ENCODE measurements around the gene UNC45B. TPM values are rescaled to one million over a fixed set of nuclear protein-coding genes. Genes with fewer than 3 reads are reported as not detected.
"Not testable (repeated sequence)": the region's sequence is repeated elsewhere in the genome, so short reads cannot be mapped to it uniquely, and the experiment has no call there.

Gene UNC45B
- total and polyA plus RNA-seq, 7 experiments from 2014 or later, result 0.10 to 0.62 (median 0.22) TPM

DNA sequence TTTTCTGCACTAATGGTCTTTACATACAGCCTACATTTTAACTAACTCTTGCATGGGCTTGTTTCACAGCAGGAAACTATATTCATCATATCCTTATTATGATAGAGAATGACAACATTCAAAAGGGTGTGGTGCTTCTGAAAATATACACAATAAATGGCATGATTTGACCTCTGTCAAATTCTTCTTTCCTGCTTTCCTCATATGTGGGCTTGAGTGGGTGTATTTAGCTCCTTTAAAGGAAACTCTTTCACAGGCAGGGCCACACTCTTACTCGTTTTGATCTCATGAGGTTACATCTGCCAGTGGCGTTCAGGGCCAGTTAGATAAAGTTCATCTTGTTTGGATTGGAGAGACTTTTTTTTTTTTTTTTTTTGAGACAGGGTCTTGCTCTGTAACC is 40.5 kb downstream of the UNC45B start:
- Histone ChIP-seq H3K4me3 (ENCODE audit: low read length) (no peak overlapping the region), H3K36me3 (ENCODE audit: control insufficient read depth in 2 of 3, insufficient read depth in 3 of 3, low read length in 3 of 3) (no peaks in the 10 kb centered on the region), H3K27ac (ENCODE audit: low read depth, low read length) (peak overlapping the region; percentile 52), H3K4me1 (ENCODE audit: control insufficient read depth in 2 of 2, insufficient read depth in 2 of 2, low read length in 2 of 2) (peaks cover 14 to 50% of the 10 kb centered on the region in 2 donors), H3K27me3 (ENCODE audit: control insufficient read depth in 2 of 2, insufficient read depth in 2 of 2, low read length in 2 of 2) (no peaks in the 10 kb centered on the region), H3K9me3 (ENCODE audit: control insufficient read depth in 2 of 3, low read length in 3 of 3) (no peaks in the 10 kb centered on the region)
- H3K27ac Mint-ChIP-seq, result peak overlapping the region; percentile 77 to 94 (median 90)
- ATAC-seq, result peak; percentile 37
- peaks cover 0 to 5% (median 0%) of the 10 kb centered on the region in 11 donors for H3K9me3 Mint-ChIP-seq
- intact Hi-C loops (cut with micrococcal nuclease), result loop anchor here in 1 of 2 donors (1.0 kb wide), 2 partner anchors 12 to 26 kb away; no protein-coding TSS in a partner anchor
- H3K36me3 Mint-ChIP-seq, result peaks cover 0 to 15% (median 0%) of the 10 kb centered on the region in 5 donors
- H3K4me1 Mint-ChIP-seq, result peaks cover 44 to 94% (median 77%) of the 10 kb centered on the region in 7 donors
- DNase-seq, result peak in 6 of 9 donors; percentile 35 to 70 (median 46)
- ChIA-PET CTCF (interaction anchor here (0.6 to 1.5 kb wide), 4 partner anchors 25 to 61 kb away, joined by 3 to 8 read pairs (median 4); no protein-coding TSS in a partner anchor), POLR2A (interaction anchor here (0.5 to 5.1 kb wide), 14 partner anchors 9 to 348 kb away, joined by 3 to 57 read pairs (median 4); partner anchors contain the start of gene SLFN5)
- peaks cover 0 to 4% (median 0%) of the 10 kb centered on the region in 5 donors for H3K27me3 Mint-ChIP-seq
- H3K4me3 Mint-ChIP-seq, result peak overlapping the region; percentile 49 to 84 (median 72)

DNA sequence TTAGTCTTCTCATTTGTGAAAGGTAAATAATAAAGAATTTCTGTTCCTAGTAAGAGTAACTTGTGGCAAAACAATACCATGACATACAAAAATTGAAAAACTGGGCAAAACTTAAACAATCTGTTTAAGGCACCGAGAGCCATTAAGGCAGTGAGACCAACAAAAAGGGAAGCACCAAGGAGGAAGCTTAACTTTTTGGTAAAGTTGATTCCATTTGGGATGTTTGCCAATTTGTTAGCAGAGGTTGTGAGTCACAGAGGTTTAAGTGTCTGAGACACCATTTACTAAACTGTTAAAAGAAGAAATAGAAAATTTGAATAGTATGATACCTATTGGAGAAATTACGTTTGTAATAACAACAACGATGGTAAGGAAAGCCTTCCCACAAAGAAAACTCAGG is 41.7 kb downstream of the UNC45B start:
- Mint-ChIP-seq H3K4me1 (peaks cover 44 to 91% (median 72%) of the 10 kb centered on the region in 7 donors), H3K27me3 (peaks cover 0 to 4% (median 0%) of the 10 kb centered on the region in 5 donors)
- CTCF ChIA-PET, result interaction anchor here (0.6 kb wide), 1 partner anchor 620 kb away, joined by 3 read pairs; the partner anchor contains the start of gene TAF15

DNA sequence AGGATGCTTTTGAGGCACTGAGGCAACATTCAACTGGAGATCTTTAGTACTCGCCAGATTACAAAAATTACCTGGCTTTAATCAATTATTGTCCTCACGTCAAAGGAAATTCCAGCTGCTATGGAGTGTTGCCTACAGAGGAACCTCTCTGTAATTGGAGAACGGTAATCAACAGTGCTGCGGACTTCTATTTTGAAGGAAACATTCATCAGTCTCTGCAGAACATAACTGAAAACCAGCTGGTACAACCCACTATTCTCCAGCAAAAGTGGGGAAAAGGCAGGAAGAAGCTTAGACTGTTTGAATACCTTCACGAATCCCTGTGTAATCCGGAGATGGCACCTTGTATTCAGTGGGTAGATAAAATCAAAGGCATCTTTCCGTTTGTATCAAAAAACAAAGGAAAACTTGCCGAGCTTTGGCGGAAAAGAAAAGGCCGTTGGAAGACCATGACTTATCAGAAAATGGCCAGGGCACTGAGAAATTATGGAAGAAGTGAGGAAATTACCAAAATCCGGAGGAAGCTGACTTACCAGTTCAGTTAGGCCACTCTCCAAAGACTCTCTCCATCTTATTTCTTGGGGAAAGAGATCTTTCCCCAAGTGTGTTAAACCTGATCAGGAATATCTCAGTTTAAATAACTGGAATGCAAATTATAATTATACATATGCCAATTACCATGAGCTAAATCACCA is 43.5 kb downstream of the UNC45B start:
- Histone ChIP-seq H3K4me1 (ENCODE audit: control insufficient read depth in 2 of 2, insufficient read depth in 2 of 2, low read length in 2 of 2) (peaks cover 14 to 49% of the 10 kb centered on the region in 2 donors), H3K9me3 (ENCODE audit: control insufficient read depth in 2 of 3, low read length in 3 of 3) (no peaks in the 10 kb centered on the region), H3K27ac (ENCODE audit: low read depth, low read length) (no peak overlapping the region), H3K4me3 (ENCODE audit: low read length) (no peak overlapping the region), H3K36me3 (ENCODE audit: control insufficient read depth in 2 of 3, insufficient read depth in 3 of 3, low read length in 3 of 3) (no peaks in the 10 kb centered on the region), H3K27me3 (ENCODE audit: control insufficient read depth in 2 of 2, insufficient read depth in 2 of 2, low read length in 2 of 2) (no peaks in the 10 kb centered on the region)
- peaks cover 0 to 5% (median 0%) of the 10 kb centered on the region in 5 donors for H3K27me3 Mint-ChIP-seq
- peaks cover 0 to 17% (median 0%) of the 10 kb centered on the region in 5 donors for H3K36me3 Mint-ChIP-seq
- H3K4me1 Mint-ChIP-seq, result peaks cover 40 to 82% (median 60%) of the 10 kb centered on the region in 7 donors
- intact Hi-C loops (cut with micrococcal nuclease), result no loop called here
- DNase-seq (no peak), ATAC-seq (no peak)
- H3K4me3 Mint-ChIP-seq, result peak overlapping the region in 1 of 10 donors; percentile 8
- ChIA-PET CTCF (interaction anchor here (1.0 to 1.3 kb wide), 3 partner anchors 23 to 347 kb away, joined by 3 to 6 read pairs (median 4); no protein-coding TSS in a partner anchor), POLR2A (interaction anchor here (1.5 to 5.1 kb wide), 5 partner anchors 12 to 50 kb away, joined by 4 to 57 read pairs (median 7); partner anchors contain the start of gene SLFN5)
- H3K9me3 Mint-ChIP-seq, result peaks cover 0 to 7% (median 0%) of the 10 kb centered on the region in 11 donors
- H3K27ac Mint-ChIP-seq, result peak overlapping the region in 3 of 9 donors; percentile 14 to 78 (median 32)

More for the DNA sequence above, 41.7 kb downstream of the UNC45B start:
- Mint-ChIP-seq H3K4me3 (peak overlapping the region in 9 of 10 donors; percentile 45 to 84 (median 68)), H3K9me3 (peaks cover 0 to 5% (median 0%) of the 10 kb centered on the region in 11 donors), H3K36me3 (peaks cover 0 to 18% (median 0%) of the 10 kb centered on the region in 5 donors), H3K27ac (peak overlapping the region in 7 of 9 donors; percentile 6 to 94 (median 89))
- H3K27ac ChIP-seq (ENCODE audit: low read depth, low read length), result no peak overlapping the region
- POLR2A ChIA-PET, result interaction anchor here (0.8 to 5.1 kb wide), 7 partner anchors 13 to 347 kb away, joined by 3 to 57 read pairs (median 5); partner anchors contain the start of gene SLFN5
- ATAC-seq (no peak), DNase-seq (no peak)
- H3K4me1 ChIP-seq (ENCODE audit: control insufficient read depth in 2 of 2, insufficient read depth in 2 of 2, low read length in 2 of 2), result peaks cover 14 to 53% of the 10 kb centered on the region in 2 donors
- no peaks in the 10 kb centered on the region for H3K27me3 ChIP-seq (ENCODE audit: control insufficient read depth in 2 of 2, insufficient read depth in 2 of 2, low read length in 2 of 2)
- no peaks in the 10 kb centered on the region for H3K36me3 ChIP-seq (ENCODE audit: control insufficient read depth in 2 of 3, insufficient read depth in 3 of 3, low read length in 3 of 3)
- H3K4me3 ChIP-seq (ENCODE audit: low read length), result no peak overlapping the region
- H3K9me3 ChIP-seq (ENCODE audit: control insufficient read depth in 2 of 3, low read length in 3 of 3), result no peaks in the 10 kb centered on the region
- intact Hi-C loops (cut with micrococcal nuclease), result no loop called here

DNA sequence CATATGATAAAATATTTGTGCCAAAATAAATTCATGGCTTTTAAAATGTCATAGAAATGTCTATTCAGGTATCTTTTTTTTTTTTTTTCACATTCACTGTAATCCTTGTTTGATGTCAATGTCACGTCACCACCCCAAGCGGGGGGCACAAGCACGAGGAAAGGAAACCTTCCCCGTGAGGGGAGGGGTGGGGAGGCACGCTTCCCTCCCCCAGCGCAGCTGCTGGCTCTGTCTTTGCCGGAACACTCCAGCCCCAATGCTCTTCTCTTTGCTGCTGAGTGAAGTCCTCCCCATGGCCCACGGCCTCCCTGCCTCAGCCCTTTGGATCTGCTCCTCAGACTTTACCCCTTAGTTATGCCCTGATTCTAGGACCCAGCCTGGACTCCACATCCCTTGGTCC is 45.1 kb downstream of the UNC45B start:
- Mint-ChIP-seq H3K27ac (peak overlapping the region in 8 of 9 donors; percentile 78 to 91 (median 86)), H3K4me3 (peak overlapping the region in 9 of 10 donors; percentile 60 to 79 (median 71)), H3K9me3 (peaks cover 0 to 8% (median 0%) of the 10 kb centered on the region in 11 donors), H3K36me3 (peaks cover 0 to 18% (median 0%) of the 10 kb centered on the region in 5 donors), H3K27me3 (peaks cover 0 to 9% (median 0%) of the 10 kb centered on the region in 5 donors), H3K4me1 (peaks cover 29 to 75% (median 50%) of the 10 kb centered on the region in 7 donors)
- ChIA-PET CTCF (no interaction called here), POLR2A (interaction anchor here (0.6 kb wide), 1 partner anchor 113 kb away, joined by 3 read pairs; no protein-coding TSS in a partner anchor)
- Histone ChIP-seq H3K9me3 (ENCODE audit: control insufficient read depth in 2 of 3, low read length in 3 of 3) (no peaks in the 10 kb centered on the region), H3K36me3 (ENCODE audit: control insufficient read depth in 2 of 3, insufficient read depth in 3 of 3, low read length in 3 of 3) (no peaks in the 10 kb centered on the region), H3K4me1 (ENCODE audit: control insufficient read depth in 2 of 2, insufficient read depth in 2 of 2, low read length in 2 of 2) (peaks cover 10 to 33% of the 10 kb centered on the region in 2 donors), H3K4me3 (ENCODE audit: low read length) (no peak overlapping the region), H3K27ac (ENCODE audit: low read depth, low read length) (no peak overlapping the region), H3K27me3 (ENCODE audit: control insufficient read depth in 2 of 2, insufficient read depth in 2 of 2, low read length in 2 of 2) (no peaks in the 10 kb centered on the region)
- DNase-seq (peak in 4 of 9 donors; percentile 39 to 44 (median 42)), ATAC-seq (peak; percentile 37)
- intact Hi-C loops (cut with micrococcal nuclease), result no loop called here

DNA sequence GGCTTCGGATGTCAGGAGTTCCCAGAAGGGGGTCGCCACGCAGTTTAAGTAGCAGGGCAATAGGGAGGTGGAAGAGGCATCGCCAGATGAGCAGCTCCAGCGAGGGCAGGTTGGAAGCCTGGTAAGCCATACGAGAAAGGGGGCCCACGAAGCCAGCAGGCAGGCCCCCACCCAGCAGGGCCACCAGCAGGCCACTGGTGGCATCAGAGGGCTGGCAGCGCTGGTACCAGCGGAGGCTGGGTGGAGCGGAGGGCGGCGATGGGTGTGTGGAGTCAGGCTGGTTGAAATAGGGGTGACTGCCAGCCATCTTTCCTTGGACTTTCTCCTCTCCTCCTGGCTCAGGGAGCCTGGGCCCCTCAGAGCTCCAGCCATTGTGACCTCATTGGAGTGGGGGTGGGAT is 46.4 kb downstream of the UNC45B start, which contains the start of gene SLC35G3:
TSS of gene SLC35G3 (minus strand) at position 393 of the 400 bp plus-strand sequence. CDS start at position 307, 86 bp downstream.
- H3K4me1 ChIP-seq (ENCODE audit: control insufficient read depth in 2 of 2, insufficient read depth in 2 of 2, low read length in 2 of 2), result peaks cover 0 to 20% of the 10 kb centered on the region in 2 donors
- intact Hi-C loops (cut with micrococcal nuclease); H3K27me3 ChIP-seq (ENCODE audit: control insufficient read depth in 2 of 2, insufficient read depth in 2 of 2, low read length in 2 of 2); ATAC-seq; H3K36me3 ChIP-seq (ENCODE audit: control insufficient read depth in 2 of 3, insufficient read depth in 3 of 3, low read length in 3 of 3); H3K9me3 Mint-ChIP-seq; H3K27ac ChIP-seq (ENCODE audit: low read depth, low read length); CTCF ChIA-PET; H3K9me3 ChIP-seq (ENCODE audit: control insufficient read depth in 2 of 3, low read length in 3 of 3); H3K4me3 ChIP-seq (ENCODE audit: low read length); DNase-seq: not testable (repeated sequence)
- Mint-ChIP-seq H3K27ac (peak within 1 kb of the TSS in 8 of 9 donors; percentile 78 to 91 (median 86)), H3K4me1 (peaks cover 19 to 63% (median 37%) of the 10 kb centered on the region in 7 donors), H3K36me3 (peaks cover 0 to 24% (median 0%) of the 10 kb centered on the region in 5 donors), H3K27me3 (peaks cover 0 to 11% (median 0%) of the 10 kb centered on the region in 5 donors), H3K4me3 (peak within 1 kb of the TSS in 8 of 10 donors; percentile 1 to 78 (median 69))
- POLR2A ChIA-PET, result interaction anchor here (0.7 to 0.8 kb wide), 2 partner anchors 15 to 47 kb away, joined by 3 read pairs; no protein-coding TSS in a partner anchor

DNA sequence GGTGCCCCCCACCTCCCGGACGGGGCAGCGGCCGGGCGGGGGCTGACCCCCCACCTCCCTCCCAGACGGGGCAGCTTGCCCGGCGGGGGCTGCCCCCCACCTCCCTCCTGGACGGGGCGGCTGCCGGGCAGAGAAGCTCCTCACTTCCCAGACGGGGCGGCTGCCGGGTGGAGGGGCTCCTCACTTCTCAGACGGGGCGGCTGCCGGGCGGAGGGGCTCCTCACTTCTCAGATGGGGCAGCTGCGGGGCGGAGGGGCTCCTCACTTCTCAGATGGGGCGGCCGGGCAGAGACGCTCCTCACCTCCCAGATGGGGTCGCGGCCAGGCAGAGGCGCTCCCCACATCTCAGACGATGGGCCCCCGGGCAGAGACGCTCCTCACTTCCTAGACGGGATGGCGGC is 47.4 kb downstream of the UNC45B start:
- DNase-seq; CTCF ChIA-PET; H3K4me3 ChIP-seq (ENCODE audit: low read length); H3K27ac Mint-ChIP-seq; H3K27me3 ChIP-seq (ENCODE audit: control insufficient read depth in 2 of 2, insufficient read depth in 2 of 2, low read length in 2 of 2); intact Hi-C loops (cut with micrococcal nuclease); H3K9me3 ChIP-seq (ENCODE audit: control insufficient read depth in 2 of 3, low read length in 3 of 3); H3K27ac ChIP-seq (ENCODE audit: low read depth, low read length); ATAC-seq; H3K4me3 Mint-ChIP-seq; POLR2A ChIA-PET; H3K36me3 ChIP-seq (ENCODE audit: control insufficient read depth in 2 of 3, insufficient read depth in 3 of 3, low read length in 3 of 3): not testable (repeated sequence)
- H3K4me1 Mint-ChIP-seq, result peaks cover 16 to 52% (median 26%) of the 10 kb centered on the region in 7 donors
- peaks cover 0 to 20% (median 3%) of the 10 kb centered on the region in 11 donors for H3K9me3 Mint-ChIP-seq
- peaks cover 0 to 11% (median 0%) of the 10 kb centered on the region in 5 donors for H3K27me3 Mint-ChIP-seq
- H3K36me3 Mint-ChIP-seq, result peaks cover 0 to 29% (median 3%) of the 10 kb centered on the region in 5 donors
- H3K4me1 ChIP-seq (ENCODE audit: control insufficient read depth in 2 of 2, insufficient read depth in 2 of 2, low read length in 2 of 2), result peaks cover 0 to 13% of the 10 kb centered on the region in 2 donors

All from naive thymus-derived CD4-positive, alpha-beta T cell (primary cell).